NCI-H446 (cell line): ENCODE measurements around the gene UBE2F.
"Not testable (repeated sequence)": the region's sequence is repeated elsewhere in the genome, so short reads cannot be mapped to it uniquely, and the experiment has no call there.

ENCODE experiments used
- DNase-seq, 2 experiments: peaks; one replicate each; lab custom pipeline; 2025; lab: John Stamatoyannopoulos, UW

The UBE2F gene

DNA sequence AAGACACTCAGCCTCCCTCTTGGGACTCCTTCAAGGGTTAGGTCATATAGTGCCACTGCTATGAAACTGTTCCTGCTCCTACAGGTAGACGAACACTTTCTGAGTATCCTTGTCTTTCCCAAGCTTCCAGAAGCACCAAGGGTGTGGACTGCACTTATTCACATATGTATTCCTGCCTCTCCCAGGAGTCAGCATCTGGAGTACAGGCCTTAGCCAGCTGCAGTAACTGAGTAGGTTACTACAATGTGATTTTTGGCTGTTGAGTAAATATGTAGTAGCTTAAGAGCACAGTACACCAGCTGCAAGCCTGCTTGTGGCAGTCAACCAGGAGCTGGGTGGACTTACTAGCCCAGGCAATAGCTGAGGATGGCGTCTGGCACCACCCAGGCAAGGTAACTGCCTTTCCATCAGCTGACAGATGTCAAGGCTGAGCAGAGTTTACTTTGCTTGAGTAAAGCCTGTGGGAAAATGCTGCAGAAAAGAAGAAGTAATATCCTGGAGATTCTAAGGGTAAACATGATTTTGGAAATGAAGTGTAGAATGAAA is 80.0 kb downstream of the UBE2F start:
- no peak for DNase-seq

DNA sequence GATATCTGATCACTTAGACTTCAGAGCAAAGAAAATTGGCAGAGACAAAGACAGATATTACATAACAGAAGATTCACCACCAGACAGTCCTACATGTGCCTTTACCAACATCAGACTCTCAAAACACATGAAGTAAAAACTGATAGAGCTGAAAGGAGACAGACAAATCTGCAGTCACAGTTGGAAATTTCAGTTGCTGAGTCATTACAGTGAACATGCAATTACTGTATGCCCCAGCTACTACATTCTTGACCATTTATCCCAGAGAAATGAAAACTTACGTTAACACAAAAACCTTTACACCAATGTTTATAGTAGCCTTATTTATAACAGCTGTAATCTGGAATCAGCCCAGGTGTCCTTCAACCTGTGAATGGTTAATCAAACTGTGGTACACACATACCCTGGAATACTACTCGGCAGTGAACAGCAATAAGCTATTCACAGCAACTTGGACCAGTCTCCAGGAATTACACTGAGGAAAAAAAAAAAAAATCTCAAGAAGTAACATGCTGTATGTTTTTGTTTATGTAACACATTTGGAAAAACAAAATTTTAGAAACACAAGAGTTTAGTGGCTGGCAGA is 86.5 kb downstream of the UBE2F start:
- no peak for DNase-seq

DNA sequence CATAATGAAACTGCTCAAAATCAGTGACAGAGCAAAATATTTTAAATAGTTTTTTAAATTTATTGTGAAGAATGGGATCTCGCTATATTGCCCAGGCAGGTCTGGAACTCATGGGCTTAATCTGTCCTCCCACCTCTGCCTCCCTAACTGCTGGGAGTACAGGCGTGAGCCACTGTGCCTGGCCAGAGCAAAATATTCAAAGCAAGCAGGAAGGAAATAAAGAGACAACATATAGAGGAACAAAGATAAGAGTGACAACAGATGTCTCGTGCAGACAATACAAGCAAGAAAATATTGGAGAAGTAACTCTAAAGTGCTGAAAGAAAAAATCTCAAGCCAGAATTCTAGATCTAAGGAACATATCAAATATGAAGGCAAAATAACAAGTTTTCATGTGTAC is 89.0 kb downstream of the UBE2F start:
- no peak for DNase-seq

DNA sequence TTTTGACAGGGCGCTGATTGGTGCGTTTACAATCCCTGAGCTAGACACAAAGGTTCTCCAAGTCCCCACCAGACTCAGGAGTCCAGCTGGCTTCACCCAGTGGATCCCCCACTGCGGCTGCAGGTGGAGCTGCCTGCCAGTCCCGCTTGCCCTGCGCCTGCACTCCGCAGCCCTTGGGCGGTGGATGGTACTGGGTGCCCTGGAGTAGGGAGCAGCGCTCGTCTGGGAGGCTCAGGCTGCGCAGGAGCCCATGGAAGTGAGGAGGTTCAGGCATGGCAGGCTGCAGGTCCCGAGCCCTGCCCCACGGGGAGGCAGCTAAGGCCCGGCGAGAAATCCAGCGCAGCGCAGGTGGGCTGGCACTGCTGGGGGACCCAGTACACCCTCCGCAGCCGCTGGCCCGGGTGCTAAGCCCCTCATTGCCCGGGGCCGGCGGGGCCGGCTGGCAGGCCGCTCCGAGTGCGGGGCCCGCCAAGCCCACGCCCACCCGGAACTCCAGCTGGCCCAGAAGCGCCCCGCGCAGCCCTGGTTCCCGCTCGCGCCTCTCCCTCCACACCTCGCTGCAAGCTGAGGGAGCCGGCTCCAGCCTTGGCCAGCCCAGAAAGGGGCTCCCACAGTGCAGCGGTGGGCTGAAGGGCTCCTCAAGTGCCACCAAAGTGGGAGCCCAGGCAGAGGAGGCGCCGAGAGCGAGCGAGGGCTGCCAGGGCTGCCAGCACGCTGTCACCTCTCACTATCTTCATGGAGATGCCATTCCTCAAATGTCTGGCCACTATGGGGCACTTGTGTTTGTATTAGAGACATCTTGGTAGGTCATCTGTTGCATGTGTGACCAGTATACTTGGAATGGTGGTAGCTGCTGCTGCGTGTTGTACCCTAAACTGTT is 91.1 kb downstream of the UBE2F start:
- not testable (repeated sequence) for DNase-seq

DNA sequence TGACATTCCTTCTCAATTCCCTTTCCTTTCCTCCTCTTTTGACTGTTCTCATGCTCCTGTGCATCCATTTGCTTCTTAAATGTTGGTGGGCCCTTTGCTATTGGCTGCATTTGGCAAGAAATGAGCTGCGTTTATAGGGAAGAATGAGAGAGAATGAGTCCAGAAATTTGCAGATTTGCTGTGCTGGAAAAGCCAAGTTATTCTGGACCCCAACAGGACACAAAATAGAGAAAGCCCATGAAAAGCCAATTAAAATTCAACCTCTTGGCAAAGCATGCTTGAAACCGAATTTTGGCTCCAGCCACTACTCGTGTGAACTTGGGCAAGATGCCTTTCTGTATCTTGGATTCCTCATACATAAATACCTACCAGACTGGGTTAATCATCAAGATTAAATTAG is 92.7 kb downstream of the UBE2F start:
- peak in 1 of 2 experiments; percentile 45 for DNase-seq

DNA sequence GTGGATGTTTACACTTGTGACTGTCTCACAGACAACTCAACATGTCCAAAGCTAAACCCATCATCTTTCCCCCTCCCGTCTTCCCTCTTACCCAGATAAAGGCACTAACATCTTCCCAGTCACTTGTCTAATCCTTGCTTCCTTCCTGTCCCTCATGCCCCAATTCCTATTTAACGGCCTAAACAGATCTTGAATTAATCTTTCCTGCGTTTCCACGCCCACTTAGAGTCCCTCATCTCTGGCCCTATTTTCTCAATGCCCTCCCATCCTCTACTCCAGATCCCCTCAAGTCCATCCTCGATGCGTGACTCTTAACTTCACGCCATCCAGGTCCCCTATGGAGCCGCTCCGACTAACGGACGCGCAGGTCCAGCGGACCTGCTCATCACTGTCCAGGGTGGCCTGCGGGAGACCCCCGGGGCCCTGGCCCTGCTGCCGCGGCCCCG is 93.3 kb downstream of the UBE2F start:
- peak in 1 of 2 experiments; percentile 38 for DNase-seq

DNA sequence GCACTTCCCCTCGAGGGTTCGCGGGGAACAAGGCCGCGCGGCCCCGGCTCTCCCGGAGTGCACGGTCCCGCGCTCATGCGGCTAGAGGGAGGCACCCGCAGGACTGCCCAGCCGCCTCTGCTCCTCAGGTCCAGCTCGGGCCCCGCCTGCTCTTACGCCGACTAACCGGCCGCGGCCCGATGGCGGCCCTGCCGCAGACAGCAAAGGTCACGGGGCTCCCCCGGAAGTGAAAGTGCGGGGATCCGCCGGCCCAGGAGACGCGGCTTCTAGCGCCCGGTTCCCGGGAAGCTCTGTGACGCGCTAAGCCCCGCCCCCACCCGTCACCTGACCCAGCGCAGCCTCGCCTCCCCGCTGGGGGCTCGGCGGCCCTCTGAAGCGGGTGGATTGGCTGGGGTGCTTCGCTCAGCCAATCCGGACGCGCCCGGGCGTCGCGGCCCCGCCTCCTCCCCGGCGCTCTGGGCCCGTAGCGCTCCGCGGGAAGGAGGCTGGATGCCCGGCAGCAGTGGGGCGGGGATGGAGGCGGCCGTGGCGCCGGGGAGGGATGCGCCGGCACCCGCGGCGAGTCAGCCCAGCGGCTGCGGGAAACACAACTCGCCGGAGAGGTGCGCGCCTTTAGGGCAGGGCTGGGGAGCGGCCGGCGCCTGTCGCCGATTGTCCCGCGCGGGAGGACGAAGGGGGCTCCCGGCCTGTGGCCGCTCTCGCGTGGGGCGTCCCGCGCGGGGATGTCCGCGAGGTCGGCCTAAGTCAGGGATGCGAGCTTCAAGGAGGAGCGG is 93.9 kb downstream of the UBE2F start, which contains the start of gene SCLY:
Gene SCLY, plus strand, starts transcription at position 460 of the 773 bp plus-strand sequence. Its CDS starts 54 bp downstream, at position 514.
- peak; percentile 82 to 97 for DNase-seq

DNA sequence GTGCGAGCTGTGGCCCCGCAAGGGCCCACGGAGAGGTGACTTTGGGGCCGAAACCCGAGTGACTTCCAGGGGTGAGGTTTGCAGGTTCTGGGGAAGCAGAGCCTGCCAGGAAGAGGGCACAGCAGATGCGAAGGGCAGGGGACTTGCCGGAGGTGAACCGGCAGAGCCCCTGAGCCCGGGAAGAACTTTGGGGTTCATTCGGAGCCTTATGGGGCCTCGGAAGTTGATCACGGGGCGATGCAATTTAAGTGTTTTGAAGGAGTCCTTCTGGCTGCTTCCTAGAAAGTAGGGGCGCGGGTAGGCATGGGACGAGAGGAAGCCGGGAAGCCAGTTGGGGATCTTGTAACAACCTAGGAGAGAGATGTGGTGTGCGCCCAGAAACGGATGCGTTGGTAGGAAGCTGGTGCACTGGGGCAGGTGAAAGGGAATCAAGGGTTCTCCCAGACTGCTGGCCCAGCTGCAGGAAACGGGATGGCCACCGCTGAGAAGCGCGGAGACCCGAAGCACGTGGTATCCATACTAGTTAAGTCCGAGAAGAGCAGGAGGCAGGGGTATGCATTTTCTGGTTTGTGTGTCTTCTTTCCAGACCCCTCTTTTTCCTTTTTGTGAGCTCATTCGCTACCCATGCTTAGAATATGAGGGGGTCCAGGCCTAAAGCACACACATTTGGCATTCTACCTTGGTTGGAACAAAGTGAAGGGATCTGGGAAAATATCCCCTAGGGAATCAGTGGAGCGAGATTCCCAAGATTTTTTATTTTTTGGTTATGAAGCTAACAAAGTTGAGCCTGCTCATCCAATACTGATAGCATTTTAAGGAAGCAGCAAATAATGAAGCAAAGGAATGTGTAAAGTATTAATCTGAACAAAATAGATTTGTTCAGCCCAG is 94.7 kb downstream of the UBE2F start:
- peak; percentile 8 to 15 for DNase-seq

DNA sequence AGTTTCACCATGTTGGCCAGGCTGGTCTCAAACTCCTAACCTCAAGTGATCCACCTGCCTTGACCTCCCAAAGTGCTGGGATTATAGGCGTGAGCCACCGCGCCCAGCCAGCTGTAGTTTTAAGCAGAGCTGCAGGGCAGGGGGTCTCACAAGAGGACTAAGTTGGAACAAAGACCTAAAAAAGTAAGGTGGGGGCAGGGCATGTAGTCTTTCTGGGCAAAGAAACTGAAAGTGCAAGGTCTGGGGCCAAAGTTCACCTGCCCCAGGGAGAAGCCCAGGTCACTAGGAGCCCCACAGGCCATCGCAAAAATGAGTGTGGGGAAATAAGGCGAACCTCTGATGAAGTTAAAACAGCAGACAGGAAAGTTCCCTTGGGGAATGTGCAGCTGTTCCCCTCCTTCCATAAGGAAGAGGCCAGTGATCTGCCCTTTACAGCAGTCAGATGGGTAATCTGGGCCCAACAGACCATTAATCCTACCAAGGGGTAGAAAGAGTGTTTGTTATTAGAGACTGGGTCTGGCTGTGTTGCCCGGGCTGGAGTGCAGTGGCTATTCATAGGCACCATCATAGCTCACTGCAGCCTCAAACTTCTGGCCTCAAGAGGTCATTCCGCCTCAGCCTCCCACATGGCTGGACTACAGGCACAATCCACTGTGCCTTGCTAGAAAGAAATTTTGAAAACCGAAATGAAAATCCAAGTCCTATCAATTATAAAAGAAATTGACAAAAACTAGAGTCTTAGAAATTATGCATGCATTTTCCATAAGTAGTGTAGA is 96.8 kb downstream of the UBE2F start:
- no peak for DNase-seq

DNA sequence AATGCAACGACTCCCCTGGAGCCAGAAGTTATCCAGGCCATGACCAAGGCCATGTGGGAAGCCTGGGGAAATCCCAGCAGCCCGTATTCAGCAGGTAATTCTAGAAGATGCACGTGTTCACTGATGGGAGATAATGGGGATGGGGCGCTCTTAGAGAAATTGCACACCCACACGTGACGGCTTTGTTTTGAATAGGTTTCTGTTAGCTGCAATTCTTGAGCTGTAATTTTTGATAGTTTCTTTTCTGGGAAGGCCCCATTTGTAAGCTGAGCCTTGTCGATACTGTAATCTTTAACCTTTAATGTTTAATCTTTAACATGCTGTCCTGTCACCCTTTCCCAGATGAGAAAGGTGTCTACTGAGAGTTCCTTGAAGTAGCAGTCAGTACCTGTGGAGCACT is 97.6 kb downstream of the UBE2F start:
- no peak for DNase-seq

DNA sequence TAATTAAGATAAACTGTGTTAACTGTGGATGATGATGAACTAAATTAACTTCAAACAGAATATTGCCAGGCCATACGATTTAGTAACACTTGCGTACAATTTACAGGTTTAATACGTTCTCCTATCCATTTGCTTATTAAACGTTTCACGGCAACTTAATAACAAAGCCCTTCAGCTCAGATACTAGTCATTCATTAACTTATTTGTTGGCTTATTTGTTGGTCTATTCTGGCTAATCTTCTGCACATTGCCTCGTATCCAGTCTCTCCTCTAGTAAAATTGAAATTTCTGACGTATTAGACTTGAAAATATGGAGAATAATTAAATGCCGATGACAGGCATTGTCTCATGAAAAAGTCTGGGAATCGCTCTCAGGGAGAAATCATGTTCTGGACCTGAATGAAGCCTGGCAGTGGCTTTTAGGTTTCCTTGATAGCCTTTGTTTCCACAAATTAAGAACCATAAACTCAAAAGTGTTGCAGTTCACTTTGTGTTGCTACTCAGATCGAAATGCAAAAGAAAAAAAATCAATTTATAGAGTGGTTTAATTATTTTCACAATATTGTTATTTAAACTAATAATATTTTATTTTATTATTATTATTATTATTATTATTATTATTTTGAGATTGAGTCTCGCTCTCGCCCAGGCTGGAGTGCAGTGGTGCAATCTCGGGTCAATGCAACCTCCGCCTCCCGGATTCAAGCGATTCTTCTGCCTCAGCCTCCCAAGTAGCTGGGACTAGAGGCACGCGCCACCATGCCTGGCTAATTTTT is 98.4 kb downstream of the UBE2F start:
- no peak for DNase-seq

DNA sequence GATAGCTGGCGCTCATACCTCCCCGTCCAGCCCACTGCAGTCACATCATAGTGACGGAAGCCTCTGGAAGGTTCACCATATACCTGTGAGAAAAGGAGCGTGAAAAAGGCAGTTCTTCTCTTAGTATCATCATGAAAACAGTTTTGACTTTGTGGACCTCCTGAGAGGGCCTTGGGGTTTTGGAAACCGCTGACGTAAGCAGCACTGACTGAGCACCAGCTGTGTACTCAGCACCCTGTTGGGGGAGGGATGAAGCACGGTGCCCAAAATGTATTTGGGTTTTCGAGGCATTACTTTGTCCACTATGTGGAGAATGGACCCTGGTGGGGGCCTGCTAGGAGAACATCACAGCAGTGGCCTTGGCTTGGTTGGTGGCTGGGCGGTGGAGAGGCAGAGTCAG is 99.4 kb downstream of the UBE2F start:
- DNase-seq: no peak

DNA sequence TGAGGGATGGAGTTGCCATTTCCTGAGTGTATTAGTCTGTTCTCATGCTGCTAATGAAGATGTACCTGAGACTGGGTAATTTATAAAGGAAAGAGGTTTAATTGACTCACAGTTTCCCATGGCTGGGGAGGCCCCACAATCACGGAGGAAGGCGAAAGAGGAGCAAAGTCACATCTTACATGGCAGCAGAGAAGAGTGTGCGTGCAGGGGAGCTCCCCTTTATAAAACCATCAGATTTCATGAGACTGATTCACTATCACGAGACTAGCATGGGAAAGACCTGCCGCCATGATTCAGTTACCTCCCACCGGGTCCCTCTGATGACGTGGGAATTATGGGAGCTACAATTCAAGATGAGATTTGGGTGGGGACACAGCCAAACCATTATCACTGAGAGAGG is 99.9 kb downstream of the UBE2F start:
- DNase-seq: not testable (repeated sequence)

DNA sequence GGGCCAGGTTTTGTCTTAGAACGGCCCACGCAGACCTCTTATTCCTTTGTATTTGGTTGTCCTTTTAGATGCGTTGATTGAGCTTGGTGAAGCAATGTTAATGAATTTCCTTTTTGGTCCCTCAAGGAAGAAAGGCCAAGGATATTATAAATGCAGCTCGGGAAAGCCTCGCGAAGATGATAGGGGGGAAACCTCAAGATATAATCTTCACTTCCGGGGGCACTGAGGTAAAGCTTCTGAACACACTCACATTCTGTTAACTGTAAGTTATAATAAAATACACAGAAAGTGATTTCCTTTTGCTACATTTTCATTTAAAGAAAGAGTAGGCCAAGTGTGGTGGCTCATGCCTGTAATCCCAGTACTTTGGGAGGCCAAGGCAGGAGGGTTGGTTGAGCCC is 101.1 kb downstream of the UBE2F start:
- DNase-seq: no peak

DNA sequence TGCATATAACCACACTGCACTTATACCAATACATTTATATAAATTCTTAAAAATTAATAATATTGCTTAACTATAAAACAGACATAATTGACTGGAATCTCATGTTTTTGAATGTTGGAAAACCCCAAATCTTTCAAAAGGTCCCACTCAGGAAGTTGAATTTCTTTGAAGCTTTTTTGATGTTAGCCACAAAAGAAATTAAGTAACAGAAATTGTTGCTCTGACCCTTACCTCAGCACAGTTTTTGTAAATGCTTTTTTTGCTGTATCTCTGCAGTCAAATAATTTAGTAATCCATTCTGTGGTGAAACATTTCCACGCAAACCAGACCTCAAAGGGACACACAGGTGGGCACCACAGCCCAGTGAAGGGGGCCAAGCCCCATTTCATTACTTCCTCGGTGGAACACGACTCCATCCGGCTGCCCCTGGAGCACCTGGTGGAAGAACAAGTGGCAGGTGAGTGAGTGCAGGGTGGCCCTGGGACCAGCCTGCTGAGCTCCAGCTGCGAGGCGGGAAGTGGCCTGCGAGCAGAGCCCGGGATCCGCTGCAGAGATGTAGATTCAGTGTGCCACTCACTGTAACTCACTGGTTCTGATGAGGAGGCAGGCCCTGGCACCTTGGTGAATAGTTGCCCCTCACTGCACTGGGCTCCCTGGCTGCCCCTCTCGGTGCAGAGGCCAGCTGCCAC is 102.4 kb downstream of the UBE2F start:
- DNase-seq: no peak

DNA sequence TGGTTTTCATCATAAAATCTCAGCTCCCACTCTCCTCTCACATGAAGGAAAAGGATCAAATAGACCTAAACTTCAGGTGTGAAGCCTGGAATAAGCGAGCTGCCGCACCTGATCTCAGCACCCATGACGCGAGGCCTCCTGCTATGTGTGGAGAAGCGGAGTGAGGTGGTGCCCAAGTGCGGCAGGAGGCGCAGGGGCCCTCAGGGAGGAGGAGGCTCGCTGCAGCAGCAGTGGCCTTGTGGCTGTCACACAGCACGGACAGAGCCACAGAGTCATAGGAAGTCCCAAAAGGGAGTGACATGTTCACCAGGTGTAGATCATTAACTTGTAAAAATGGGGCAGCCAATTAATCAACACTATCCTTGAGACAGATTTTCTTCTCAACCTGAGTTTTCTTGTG is 103.1 kb downstream of the UBE2F start:
- no peak for DNase-seq

DNA sequence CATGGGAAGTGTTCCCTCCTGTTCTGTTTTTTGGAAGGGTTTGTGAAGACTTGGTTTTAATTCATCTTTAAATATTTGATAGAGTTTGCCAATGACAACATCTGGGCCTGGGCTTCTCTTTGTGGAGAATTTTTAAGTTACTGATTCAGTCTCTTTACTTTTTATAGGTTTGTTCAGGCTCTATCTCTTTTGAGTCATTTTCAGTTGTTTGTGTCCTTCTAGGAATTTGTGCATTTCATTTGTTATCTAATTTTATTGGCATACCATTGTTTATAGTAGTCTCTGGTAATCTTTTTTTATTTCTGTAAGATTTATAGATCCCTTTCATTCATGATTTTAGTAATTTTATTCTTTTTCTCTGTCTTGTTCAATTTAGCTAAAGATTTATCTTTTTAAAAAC is 108.6 kb downstream of the UBE2F start:
- no peak for DNase-seq

DNA sequence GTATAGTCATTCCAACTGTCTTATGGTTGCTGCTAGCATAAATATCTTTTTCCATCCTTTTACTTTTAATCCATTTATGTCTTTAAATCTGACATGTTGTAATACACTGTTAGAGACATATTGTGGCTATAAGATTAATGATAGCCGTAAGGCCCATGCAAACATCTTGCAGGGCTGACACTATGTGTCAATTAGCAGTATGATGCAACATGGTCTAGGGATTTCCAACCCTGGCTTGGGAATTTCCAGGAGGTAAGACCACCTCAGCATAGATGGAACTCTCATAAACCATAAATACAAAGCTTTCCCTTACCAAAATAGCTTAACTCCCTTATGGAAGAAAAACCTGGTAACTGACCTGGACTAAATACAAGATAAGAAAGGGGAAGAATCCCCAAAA is 110.5 kb downstream of the UBE2F start:
- DNase-seq: no peak

DNA sequence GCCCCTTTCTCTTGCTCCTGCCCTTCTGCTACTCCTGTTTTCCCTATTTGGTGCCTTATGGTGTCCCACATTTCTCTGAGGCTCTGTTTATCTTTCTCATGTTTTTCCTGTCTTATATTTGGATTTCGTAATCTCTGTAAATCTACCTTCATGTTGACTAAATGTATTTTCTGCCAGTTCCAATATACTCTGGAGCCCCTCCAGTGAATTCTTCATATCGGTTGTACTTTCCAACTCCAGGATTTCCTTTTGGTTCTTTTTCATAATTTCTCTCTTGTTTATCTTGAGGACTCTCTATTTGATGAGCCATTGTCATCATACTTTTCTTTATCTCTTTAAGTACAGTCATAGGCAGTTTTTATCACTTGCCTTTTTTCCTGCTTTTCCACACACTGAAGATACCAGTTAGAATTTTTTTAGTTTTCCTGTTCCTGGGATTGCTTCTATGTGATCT is 113.1 kb downstream of the UBE2F start:
- DNase-seq: no peak
